GM12878 (cell line): ENCODE results near the gene EPHB1.

Source experiments
- CREM ChIP-seq: IDR thresholded peaks from 2 replicates; pipeline ENCODE4 v1.6.1; 2014; ENCODE audit warnings: antibody characterized with exemption, low read depth
- EP300 ChIP-seq, 2 experiments: fragments of 150-350 bp in 1 of 2; IDR thresholded peaks; 2 replicates each; pipeline ENCODE4 v1.6.1; 2011 to 2012; ENCODE audit warnings: low read depth in 2 of 2, low read length in 2 of 2, borderline replicate concordance in 1 of 2, improper control_type of control experiment in 1 of 2, inconsistent platforms in 1 of 2; ENCODE audit not compliant: control insufficient read depth in 1 of 2
- ETV6 ChIP-seq, 2 experiments: fragments of 450-650 bp in 1 of 2; IDR thresholded peaks in 1 of 2; conservative IDR thresholded peaks in 1 of 2; 2 replicates each; pipeline ENCODE4 v1.6.1; 2014; ENCODE audit warnings: antibody characterized with exemption in 1 of 2, borderline replicate concordance in 1 of 2, low read depth in 1 of 2, mild to moderate bottlenecking in 1 of 2, moderate library complexity in 1 of 2
- GATAD2B ChIP-seq: fragments of 450-650 bp; conservative IDR thresholded peaks from 2 replicates; pipeline ENCODE4 v1.6.1; 2017; ENCODE audit warnings: low read depth, mild to moderate bottlenecking, moderate library complexity
- HCFC1 ChIP-seq: fragments of 150-350 bp; IDR thresholded peaks from 2 replicates; pipeline ENCODE4 v1.6.1; 2014; ENCODE audit warnings: low read length
- NFYB ChIP-seq: IDR thresholded peaks from 2 replicates; pipeline ENCODE4 v1.6.1; 2011; ENCODE audit warnings: low read depth, mild to moderate bottlenecking, low read length, improper control_type of control experiment, moderate library complexity; ENCODE audit not compliant: insufficient read depth
- POLR2AphosphoS5 ChIP-seq: IDR thresholded peaks from 2 replicates; pipeline ENCODE4 v1.6.1; 2011; ENCODE audit warnings: mild to moderate bottlenecking, low read length, inconsistent platforms
- RFX5 ChIP-seq: IDR thresholded peaks from 2 replicates; pipeline ENCODE4 v1.6.1; 2011; ENCODE audit warnings: low read depth, low read length, improper control_type of control experiment
- SMC3 ChIP-seq: IDR thresholded peaks from 2 replicates; pipeline ENCODE4 v1.6.1; 2011; ENCODE audit warnings: low read length, improper control_type of control experiment, borderline replicate concordance
- YY1 ChIP-seq: IDR thresholded peaks from 2 replicates; pipeline ENCODE4 v1.6.1; 2011; ENCODE audit warnings: low read depth, mild to moderate bottlenecking, low read length
- ZNF207 ChIP-seq: fragments of 450-650 bp; IDR thresholded peaks from 2 replicates; pipeline ENCODE4 v1.6.1; 2014; ENCODE audit warnings: antibody characterized with exemption, mild to moderate bottlenecking, borderline replicate concordance
- ZNF24 ChIP-seq: fragments of 450-650 bp; IDR thresholded peaks from 2 replicates; pipeline ENCODE4 v1.6.1; 2017; ENCODE audit warnings: antibody characterized with exemption, mild to moderate bottlenecking
- TF ChIP-seq, protein P1 (sequence below), 3 experiments: IDR thresholded peaks in 2 of 3; conservative IDR thresholded peaks in 1 of 3; 2 replicates each; pipeline ENCODE4 v1.5.1; 2011; ENCODE audit warnings: low read depth in 3 of 3, low read length in 3 of 3, mild to moderate bottlenecking in 3 of 3, control low read depth in 2 of 3, moderate library complexity in 2 of 3, inconsistent platforms in 1 of 3, mixed read lengths in 1 of 3; ENCODE audit not compliant: control insufficient read depth in 2 of 3, insufficient read depth in 1 of 3; ENCODE audit errors: extremely low read depth in 1 of 3

DNA sequence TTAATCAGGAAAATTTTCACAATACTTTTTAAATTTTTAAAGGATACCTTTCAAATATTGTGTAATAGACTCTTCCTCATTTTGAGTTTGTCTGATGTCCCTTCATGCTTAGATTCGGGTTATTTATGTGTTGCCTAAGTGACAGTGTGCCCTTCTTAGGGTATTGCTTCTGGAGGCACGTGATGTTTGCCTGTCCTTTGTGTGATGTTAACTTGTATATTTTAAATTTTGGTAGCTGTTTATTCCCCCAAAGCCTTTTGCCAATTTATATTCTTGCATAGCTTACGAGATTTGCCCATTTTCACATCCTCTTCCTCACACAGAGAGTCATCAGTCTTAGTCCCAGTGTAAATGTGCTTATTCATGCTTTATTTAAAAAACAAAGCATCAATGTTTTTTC, 433.1 kb downstream of the EPHB1 start:
- TF ChIP-seq POLR2AphosphoS5 = no peak
- no peak for TF ChIP-seq RFX5
- TF ChIP-seq SMC3 = no peak
- TF ChIP-seq NFYB = no peak
- TF ChIP-seq ZNF207 = no peak
- no peak for TF ChIP-seq GATAD2B
- TF ChIP-seq ZNF24 = no peak
- no peak for TF ChIP-seq YY1
- no peak for TF ChIP-seq HCFC1
- no peak for TF ChIP-seq CREM
- no peak for TF ChIP-seq EP300 (IDR thresholded peaks at IDR 0.05; ENCODE audit: borderline replicate concordance in 1 of 2, control insufficient read depth in 1 of 2, low read depth in 2 of 2, low read length in 2 of 2)
- TF ChIP-seq, protein P1, sequence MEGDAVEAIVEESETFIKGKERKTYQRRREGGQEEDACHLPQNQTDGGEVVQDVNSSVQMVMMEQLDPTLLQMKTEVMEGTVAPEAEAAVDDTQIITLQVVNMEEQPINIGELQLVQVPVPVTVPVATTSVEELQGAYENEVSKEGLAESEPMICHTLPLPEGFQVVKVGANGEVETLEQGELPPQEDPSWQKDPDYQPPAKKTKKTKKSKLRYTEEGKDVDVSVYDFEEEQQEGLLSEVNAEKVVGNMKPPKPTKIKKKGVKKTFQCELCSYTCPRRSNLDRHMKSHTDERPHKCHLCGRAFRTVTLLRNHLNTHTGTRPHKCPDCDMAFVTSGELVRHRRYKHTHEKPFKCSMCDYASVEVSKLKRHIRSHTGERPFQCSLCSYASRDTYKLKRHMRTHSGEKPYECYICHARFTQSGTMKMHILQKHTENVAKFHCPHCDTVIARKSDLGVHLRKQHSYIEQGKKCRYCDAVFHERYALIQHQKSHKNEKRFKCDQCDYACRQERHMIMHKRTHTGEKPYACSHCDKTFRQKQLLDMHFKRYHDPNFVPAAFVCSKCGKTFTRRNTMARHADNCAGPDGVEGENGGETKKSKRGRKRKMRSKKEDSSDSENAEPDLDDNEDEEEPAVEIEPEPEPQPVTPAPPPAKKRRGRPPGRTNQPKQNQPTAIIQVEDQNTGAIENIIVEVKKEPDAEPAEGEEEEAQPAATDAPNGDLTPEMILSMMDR (IDR thresholded peaks at IDR 0.05 in 2 of 3, conservative IDR thresholded peaks at IDR 0.05 in 1 of 3; ENCODE audit: control insufficient read depth in 2 of 3, extremely low read depth in 1 of 3, insufficient read depth in 1 of 3, low read depth in 3 of 3, low read length in 3 of 3) = no peak
- TF ChIP-seq ETV6 (conservative IDR thresholded peaks at IDR 0.05 in 1 of 2, IDR thresholded peaks at IDR 0.05 in 1 of 2; ENCODE audit: borderline replicate concordance in 1 of 2, low read depth in 1 of 2) = no peak
